Measurements from ENCODE around the gene GLG1.
"Not testable (repeated sequence)": the region's sequence is repeated elsewhere in the genome, so short reads cannot be mapped to it uniquely, and the experiment has no call there.

GLG1 gene

GRCh38 chr16:74542911-74543578 is 63.9 kb downstream of the GLG1 start:
- DNase-seq (ENCODE audit: low read depth in 1 of 2, low spot score in 1 of 2), result not testable (repeated sequence)

GRCh38 chr16:74540663-74541062 is 66.3 kb downstream of the GLG1 start:
- not testable (repeated sequence) for DNase-seq (ENCODE audit: low read depth in 1 of 2, low spot score in 1 of 2)

- not testable (repeated sequence) for DNase-seq (ENCODE audit: low read depth in 1 of 2, low spot score in 1 of 2)
These were observed 68.1 kb downstream of the GLG1 start for GRCh38 chr16:74538801-74539200.

GRCh38 chr16:74537746-74538145 is 69.2 kb downstream of the GLG1 start:
- not testable (repeated sequence) for DNase-seq (ENCODE audit: low read depth in 1 of 2, low spot score in 1 of 2)

DNA sequence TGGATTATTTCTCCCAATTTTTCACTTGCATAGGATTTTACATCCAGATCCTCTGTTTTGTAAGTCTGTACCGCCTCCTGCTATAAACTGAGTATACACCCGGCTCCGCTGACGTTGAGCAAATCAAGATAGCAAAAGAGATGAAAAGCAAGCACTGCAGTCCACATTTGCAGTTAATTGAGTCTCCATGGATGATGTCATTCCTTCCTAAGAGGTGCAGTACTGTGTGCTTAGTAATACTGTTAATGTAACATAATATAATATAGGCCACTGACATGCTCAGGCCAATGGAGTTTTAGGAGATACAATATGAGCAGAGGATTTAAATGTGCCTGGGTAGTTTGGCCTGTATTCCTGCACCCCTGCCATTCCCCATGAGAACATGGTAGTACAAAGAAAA is 72.3 kb downstream of the GLG1 start:
- not testable (repeated sequence) for DNase-seq (ENCODE audit: low read depth in 1 of 2, low spot score in 1 of 2)

GRCh38 chr16:74524926-74525325 is 82.0 kb downstream of the GLG1 start:
- no peak for DNase-seq (ENCODE audit: low read depth in 1 of 2, low spot score in 1 of 2)

- no peak for DNase-seq (ENCODE audit: low read depth in 1 of 2, low spot score in 1 of 2)
These were observed 82.8 kb downstream of the GLG1 start for GRCh38 chr16:74524117-74524516.

- DNase-seq (ENCODE audit: low read depth in 1 of 2, low spot score in 1 of 2), result not testable (repeated sequence)
These were observed 83.2 kb downstream of the GLG1 start for GRCh38 chr16:74523706-74524105.

DNA sequence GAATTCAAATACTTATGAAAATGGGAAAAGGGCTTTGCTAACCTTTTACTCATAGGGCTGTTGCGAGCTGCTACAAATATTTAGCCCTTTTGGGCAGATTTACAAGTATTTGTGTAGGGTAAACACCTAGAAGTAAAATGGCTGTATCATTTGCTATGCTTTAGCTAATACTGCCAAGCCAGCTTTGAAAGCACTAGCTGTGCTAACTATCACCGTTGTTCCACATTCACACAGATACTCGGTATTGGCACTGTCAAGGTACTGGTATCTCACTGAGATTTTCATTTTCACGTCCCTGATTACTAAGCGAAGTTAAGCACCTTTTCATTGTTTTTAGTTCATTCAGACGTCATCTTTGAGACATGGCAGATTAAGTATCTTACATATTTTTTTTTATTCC is 84.8 kb downstream of the GLG1 start:
- no peak for DNase-seq (ENCODE audit: low read depth in 1 of 2, low spot score in 1 of 2)

DNA sequence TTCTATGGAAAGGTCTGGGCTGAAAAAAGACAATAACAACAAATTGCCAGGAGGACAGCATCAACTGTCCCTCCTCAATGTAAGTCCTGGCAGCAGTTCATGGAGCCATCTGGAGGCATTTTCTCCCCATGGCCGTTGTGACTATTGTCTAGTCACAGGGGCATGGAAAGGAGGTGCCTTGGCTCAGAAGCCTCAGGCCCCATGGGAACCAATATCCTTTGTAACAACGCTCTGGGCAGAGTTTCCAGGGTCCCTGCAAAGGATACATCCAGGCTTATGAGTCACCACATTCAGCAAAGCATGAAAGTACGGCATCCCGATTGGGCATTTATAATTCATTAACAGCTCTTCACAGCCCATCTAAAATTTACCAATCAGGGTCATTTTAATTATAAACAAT is 85.2 kb downstream of the GLG1 start:
- DNase-seq (ENCODE audit: low read depth in 1 of 2, low spot score in 1 of 2), result no peak

DNA sequence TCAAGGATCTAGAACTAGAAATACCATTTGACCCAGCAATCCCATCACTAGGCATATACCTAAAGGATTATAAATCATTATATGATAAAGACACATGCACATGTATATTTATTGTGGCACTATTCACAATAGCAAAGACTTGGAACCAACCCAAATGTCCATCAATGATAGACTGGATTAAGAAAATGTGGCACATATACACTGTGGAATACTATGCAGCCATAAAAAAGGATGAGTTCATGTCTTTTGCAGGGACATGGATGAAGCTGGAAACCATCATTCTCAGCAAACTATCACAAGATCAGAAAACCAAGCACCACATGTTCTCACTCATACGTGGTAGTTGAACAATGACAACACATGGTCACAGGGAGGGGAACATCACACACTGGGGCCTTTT is 88.0 kb downstream of the GLG1 start:
- not testable (repeated sequence) for DNase-seq (ENCODE audit: low read depth in 1 of 2, low spot score in 1 of 2)

GRCh38 chr16:74511961-74512360 is 95.0 kb downstream of the GLG1 start:
- DNase-seq (ENCODE audit: low read depth in 1 of 2, low spot score in 1 of 2), result no peak

GRCh38 chr16:74505011-74505410 is 101.9 kb downstream of the GLG1 start:
- no peak for DNase-seq (ENCODE audit: low read depth in 1 of 2, low spot score in 1 of 2)

GRCh38 chr16:74503412-74503811 is 103.5 kb downstream of the GLG1 start:
- DNase-seq (ENCODE audit: low read depth in 1 of 2, low spot score in 1 of 2), result no peak

GRCh38 chr16:74501484-74502478 is 105.1 kb downstream of the GLG1 start:
- DNase-seq (ENCODE audit: low read depth in 1 of 2, low spot score in 1 of 2), result no peak

DNA sequence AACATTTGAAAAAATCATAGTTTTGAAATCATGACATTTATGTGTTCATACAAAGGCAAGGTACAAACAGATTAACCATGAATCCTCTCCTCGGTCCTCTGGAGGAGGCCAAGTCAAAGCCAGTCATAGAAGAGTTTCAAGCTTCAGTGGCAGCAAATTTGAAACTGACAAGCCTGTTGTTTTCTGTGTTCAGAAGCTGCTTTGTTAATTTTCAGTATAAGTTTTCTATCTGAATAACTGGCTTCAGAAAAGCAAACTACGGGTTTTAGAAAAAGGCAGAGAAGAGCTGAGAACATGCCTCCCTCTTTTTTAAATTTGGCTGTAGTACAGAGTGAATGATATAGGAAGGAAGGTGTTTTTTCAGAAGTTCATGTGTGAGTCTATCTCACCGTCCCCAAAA is 106.0 kb downstream of the GLG1 start:
- no peak for DNase-seq (ENCODE audit: low read depth in 1 of 2, low spot score in 1 of 2)

- no peak for DNase-seq (ENCODE audit: low read depth in 1 of 2, low spot score in 1 of 2)
These were observed 107.8 kb downstream of the GLG1 start for GRCh38 chr16:74499114-74499513.

DNA sequence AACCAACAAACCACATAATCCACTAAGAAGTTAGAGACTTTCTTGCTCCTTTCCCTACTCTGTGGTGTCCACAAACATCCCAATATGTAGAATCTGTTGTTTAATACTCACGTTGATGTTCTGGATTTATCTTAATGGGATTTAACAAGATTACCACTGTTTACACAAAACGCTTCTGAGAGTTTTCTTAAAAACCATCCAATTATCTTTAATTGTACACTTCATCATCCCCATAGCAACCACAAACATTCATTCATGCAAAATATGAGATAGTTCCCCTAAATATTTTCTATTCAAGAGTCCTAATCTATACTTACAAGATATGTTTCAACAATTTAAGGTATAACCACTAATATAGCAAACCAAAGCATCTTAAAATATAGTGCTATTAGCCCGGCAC is 109.2 kb downstream of the GLG1 start:
- DNase-seq (ENCODE audit: low read depth in 1 of 2, low spot score in 1 of 2), result no peak

- no peak for DNase-seq (ENCODE audit: low read depth in 1 of 2, low spot score in 1 of 2)
These were observed 110.9 kb downstream of the GLG1 start for GRCh38 chr16:74496054-74496453.

GRCh38 chr16:74492976-74493375 is 113.9 kb downstream of the GLG1 start:
- no peak for DNase-seq (ENCODE audit: low read depth in 1 of 2, low spot score in 1 of 2)

DNA sequence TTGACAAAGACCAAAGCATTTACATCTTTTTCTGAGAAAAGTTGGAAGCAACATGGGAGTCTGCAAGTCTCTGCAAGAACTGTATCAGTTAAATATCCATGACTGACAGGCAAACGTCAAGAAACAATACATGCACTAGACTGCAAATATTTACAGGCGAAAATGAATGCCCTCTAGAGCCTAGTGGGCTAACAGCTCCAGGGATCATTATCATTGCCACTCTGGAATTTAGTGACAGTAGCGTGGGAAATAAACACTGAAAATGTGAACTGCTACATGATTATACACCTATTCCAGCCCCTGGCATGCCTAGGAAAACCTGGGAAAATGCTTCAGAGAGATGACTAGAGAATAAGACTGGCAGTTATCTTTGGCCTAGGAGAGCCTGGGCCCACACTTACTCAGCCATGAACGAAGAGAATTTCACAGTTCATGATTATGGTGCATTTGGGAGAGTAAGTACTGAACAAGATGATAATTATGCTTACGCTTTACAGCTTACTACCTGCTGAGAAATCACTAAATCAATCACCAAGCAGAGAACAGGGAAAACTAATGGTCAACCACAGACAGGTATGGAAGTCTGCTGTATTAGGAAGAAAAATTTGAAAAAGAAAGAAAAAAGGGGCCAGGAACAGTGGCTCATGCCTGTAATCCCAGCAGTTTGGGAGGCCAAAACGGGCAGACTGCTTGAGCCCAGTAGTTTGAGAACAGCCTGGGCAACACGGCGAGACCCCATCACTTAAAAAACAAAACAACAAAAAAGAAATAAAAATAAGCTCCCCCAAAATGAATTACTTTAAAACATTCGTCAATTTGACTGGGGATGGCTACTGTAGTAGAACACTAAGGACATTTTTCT is 119.0 kb downstream of the GLG1 start:
- DNase-seq (ENCODE audit: low read depth in 1 of 2, low spot score in 1 of 2), result no peak
